GM21423 (cell line): Measurements from ENCODE around the gene RPL5.

Experiments used
- ATAC-seq: cut with Tn5 transposase; IDR thresholded peaks from one replicate; pipeline ENCODE4 v1.9.1; 2021; ENCODE audit warnings: mild to moderate bottlenecking, moderate library complexity; ENCODE audit not compliant: unreplicated experiment

Gene RPL5

DNA sequence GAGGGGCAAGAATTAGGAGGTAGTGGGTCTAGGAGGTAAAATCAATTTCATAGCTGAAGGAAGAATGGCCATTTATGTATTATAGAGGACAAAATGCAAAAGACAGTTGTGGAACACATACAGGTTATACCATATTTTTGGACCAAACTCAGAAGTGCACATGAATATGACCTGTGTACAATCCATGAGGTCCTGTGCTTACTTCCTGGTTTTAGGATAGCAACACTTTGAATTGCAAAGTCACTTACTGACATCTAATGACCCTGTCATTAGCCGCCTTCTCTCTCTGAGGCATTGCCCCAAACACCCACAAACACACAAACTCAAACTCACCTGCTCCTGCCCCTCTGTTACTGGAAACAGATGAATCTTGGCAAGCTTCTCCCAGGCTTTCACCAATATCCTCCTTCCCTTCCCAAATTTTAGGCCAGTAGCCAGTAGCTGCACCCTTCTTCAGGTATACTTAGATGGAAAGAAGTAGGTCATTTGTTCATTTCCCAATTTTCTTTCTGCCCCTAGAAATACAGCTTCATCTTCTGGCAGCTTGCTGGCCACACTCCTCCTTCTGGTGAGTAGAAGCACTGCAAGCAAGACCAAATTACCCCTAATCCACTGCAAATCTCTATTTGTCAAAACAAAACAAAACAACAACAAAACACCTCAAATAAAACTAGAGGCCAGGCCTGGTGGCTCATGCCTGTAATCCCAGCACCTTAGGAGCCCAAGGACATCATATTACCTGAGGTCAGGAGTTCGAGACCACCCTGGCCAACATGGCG lies 13.7 kb upstream of the RPL5 start:
- ATAC-seq: no peak

DNA sequence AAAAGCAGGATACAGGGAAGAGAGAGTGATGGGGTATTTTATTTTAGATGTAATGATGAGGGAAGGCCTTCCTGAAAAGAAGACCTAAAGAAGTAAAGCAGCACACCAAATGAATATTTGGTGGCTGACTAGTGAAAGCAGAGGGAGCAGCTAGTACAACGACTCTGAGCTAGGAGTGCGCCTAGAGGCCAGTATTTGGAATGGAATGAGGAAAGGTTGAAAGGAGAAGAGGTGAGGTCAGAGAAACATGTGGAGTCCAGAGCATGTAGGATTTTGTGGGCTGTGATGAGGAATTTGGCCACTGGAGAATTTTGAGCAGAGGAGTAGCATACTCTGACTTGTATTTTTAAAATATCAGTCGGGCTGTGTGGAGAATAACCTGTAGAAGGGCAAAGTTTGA lies 11.8 kb upstream of the RPL5 start:
- no peak for ATAC-seq

DNA sequence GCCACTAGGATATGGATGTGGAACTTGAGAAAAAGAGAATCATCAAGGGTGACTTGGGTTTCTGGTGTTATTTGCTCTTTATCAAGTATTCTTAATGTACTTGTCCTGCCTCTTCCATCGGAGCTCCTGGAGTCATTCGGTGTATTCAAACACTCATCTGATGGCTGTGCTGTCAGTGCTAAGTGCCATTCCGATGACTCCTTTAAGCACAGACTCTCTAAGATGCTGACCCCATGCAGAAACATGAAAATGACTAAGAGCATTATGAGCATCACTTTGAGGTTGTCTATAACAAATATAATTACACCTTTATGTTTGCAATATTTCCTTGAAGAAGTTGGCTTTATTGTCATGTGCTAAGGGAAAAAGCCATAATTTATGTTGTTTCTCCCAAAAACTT lies 11.3 kb upstream of the RPL5 start:
- no peak for ATAC-seq

DNA sequence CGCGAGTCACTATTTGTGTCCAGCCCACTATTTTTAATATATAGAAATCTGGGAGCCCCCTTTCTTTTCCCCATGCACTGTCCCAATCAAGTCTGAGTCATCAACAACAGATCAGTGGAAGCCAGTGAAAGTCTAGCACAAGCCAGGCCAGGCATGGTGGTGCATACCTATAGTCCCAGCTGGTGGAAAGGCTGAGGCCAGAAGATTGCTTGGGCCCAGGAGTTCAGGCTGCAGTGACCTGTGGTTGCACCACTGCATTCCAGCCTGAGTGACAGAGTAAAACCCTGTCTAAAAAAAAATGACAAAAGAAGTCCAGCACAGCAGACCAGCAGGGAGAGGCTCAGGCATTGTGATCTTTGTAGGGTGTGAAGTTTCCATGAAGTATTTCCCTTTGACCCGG lies 9.0 kb upstream of the RPL5 start:
- no peak for ATAC-seq

DNA sequence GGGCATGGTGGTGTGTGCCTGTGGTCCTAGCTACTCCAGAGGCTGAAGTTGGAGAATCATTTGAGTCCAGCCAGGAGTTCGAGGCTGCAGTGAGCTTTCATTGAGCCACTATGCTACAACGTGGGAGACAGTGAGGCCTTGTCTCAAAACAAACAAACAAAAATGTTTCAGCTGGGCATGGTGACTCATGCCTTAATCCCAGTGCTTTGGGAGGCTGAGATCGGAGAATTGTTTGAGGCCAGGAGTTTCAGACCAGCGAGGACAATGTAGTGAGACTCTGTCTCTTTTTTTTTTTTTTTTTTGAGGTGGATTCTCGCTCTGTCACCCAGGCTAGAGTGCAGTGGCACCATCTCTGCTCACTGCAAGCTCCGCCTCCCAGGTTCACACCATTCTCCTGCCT lies 5.0 kb upstream of the RPL5 start:
- no peak for ATAC-seq

DNA sequence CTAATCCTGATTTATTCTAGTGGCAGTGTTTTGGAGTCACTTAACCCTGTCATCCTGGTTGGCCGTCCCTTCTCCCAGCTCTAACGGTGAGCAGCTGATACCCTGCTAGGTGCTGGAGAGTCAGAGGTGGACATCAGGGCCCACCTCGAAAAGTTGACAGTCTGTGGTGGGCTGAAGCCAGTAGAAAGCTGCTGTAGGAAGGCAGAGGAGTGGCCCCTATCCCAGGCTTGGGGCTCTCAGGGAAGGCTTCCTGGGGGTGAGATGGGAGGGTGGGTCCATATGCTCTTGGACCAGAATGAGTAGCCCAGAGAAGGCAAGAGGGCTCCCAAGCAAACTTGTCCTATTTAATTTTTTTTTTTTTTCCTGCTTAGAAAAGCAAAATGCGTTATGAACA lies 475 bp upstream of the RPL5 start:
- no peak for ATAC-seq

DNA sequence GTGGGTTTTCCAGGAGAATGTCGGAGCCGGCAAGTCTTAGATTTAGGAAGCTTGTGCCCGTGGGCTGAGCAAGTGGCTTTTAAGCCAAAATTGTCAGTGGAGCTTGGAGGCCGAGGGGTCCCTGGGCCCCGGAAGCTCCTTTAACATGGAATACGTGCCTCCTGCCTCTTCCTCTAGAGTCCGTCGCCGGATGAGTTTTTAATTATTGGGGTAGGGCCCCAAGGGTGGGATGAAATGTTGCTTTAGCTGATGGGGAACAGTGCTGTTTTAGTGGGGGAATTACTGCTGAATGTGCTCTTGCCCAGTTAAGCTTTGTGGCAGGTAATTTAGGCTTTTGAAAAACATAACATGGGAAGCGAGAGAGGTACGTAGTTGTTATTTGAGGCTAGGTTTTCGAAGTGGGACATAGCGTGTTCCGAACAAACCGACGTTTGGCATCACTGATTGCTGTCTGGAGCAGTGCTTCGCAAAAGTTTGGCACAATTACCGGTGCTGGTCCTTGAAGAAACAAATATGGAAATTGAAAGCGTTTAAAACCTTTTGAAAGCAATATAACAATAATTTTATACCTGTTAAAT lies 786 bp downstream of the RPL5 start:
- ATAC-seq: no peak

DNA sequence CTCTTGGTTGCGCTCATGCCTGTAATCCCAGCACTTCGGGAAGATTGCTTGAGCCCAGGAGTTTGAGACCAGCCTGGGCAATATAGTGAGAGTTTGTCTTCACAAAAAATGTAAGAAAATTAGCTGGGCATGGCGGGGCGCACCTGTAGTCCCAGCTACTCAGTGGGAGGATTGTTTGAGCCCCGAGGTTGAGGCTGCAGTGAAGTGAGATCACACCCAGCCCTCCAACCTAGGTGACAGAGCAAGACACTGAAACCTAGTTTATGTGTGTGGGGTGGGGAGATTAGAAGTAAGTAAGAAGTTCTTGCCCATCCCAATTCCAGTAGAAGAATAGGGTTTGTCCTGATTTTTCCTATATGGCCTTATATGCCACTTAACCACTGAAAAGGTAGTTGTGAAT lies 2.0 kb downstream of the RPL5 start:
- ATAC-seq: no peak

DNA sequence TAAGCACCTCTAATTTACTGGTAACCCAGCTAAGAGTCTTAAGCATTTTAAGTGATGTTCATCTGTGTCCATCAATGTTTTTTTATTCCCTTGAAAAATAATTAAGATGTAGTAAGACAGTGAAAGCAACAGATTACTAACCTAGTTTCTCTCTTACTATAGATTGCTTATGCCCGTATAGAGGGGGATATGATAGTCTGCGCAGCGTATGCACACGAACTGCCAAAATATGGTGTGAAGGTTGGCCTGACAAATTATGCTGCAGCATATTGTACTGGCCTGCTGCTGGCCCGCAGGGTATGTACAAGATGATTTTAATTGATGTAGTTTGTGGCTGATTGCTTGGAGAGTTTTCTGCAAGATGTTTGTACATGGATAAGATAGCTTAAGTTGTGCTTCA lies 2.8 kb downstream of the RPL5 start:
- no peak for ATAC-seq

DNA sequence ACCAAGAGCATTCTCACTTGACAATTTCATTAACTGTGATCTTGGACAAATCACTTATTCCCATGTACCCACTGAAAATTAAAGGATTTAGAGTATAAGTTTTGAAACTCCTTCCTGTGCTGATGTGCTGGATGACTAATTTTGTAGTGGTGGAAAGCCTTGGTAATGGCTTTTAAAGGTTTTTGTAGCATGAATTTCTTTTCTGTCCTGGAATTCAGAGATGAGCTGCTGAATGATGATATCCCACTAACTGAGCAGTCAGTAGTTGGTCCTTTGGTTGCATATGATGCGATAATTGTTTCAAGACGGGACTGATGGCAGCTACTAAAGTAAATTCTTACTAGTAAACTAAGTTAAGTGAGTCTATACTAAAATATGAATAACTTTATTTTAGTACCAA lies 5.2 kb downstream of the RPL5 start:
- ATAC-seq: no peak

DNA sequence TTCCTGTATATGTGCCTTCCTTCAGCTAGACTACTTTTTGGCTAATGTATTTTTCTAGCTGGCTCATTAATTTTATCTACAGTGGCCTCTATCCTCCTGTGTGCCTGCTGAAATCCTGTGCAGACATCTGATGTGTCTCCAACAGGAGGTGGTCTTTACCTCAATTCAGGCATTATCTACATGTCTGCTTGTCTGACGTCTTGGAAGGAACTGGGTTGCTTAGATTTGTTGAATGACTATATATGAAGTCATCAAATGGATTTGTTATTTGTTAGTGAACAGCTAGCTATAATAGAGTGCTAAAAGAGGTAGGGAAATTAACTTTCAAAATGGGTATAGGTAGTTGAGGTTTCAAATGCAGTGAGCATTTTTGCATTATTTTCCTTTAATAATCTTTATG lies 6.7 kb downstream of the RPL5 start:
- no peak for ATAC-seq

DNA sequence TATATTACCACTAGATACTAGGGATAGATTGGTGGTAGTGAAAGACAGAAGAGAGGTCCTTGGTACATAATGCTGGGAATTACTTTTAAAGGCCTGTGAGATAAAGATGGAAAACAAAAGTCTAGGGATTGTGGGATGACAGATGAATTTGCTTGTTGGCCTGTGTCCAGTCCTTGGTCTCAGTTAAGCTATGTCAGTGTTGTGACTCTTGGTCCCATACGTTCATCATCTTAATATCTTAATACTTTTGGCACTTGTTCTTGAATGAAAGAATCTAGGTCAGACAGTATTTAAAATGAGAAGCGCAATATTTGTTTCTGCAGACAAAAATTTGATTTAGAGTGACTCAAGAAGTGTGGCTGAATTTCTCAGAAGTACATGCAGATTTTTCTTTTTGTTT lies 7.6 kb downstream of the RPL5 start:
- ATAC-seq: no peak

DNA sequence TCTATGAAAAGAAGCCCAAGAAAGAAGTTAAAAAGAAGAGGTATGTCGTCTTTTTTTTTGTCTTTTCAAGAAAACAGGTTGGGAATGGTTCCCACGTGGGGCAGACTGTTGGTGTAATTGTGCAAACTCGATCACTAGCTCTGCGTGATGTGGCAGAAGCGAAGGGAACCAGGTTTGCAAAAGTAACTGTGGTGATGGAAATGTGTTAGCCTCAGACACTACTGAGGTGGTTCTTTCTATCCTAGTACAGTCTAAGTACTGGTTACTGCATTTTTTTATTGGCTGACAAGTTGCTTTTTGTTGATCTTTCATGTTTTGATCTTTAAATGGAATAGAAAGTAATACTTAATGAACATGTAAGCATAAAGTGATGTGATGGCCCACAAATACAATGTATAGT lies 8.8 kb downstream of the RPL5 start:
- no peak for ATAC-seq

DNA sequence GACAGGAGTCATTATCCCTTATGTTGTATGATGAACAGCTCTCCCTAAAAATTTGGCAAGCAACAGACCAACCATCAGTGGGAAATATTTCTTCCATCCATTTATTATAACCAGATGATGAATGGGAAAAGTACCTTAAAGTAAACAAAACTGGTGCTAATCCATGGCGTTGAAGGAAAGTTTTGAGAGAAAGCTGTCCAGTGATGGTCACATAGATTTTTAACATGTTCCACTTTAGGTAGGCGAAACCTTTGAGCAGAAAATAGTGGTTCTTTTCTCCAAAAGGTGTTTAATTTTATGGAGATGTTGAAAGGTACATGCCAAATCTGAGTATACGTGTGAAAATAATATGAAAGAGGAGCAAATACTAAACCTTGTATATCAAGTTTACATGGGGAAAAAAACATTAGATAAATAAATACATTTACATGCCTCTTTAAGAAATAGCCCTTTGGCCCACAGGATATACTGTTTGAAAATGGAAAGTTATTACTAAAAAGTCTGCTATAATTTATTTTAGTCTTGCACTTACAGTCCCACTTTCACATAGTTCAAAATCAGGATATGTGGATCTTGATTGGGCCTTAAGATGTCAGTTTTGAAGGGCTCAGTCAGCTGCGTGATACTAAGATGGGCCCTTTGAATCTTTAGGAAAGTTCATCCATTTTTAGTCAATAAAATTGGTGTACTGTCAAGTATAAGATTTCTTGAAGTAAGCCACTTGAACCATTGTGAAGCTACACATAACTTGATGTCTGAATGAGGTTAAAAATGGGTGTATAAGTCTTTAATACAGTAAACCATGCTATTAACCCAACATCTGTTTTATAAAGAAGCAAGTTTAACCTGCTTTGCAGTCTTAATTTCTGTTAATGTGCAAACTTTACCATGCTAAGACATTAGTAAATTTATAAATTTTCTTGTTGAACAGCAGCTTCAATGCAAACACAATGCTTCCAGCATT lies 10.5 kb downstream of the RPL5 start:
- ATAC-seq: no peak

DNA sequence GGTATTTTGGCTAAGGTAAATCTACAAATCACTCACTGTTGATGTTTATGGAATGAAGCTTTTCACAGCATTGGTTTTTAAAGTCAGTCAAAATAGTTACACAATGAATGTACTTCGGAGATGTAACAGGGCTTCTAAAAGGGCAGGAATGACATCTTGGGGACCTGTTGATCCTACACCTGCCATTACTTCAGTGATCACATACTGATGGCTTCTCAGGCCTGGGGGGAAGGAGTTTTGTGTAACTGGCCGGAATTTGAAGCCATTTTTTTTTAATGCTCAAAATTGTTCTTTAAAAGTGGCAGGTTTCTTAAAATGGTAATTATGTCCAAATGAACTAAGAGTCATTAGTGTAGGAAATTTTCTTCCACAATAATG lies 11.2 kb downstream of the RPL5 start:
- no peak for ATAC-seq

DNA sequence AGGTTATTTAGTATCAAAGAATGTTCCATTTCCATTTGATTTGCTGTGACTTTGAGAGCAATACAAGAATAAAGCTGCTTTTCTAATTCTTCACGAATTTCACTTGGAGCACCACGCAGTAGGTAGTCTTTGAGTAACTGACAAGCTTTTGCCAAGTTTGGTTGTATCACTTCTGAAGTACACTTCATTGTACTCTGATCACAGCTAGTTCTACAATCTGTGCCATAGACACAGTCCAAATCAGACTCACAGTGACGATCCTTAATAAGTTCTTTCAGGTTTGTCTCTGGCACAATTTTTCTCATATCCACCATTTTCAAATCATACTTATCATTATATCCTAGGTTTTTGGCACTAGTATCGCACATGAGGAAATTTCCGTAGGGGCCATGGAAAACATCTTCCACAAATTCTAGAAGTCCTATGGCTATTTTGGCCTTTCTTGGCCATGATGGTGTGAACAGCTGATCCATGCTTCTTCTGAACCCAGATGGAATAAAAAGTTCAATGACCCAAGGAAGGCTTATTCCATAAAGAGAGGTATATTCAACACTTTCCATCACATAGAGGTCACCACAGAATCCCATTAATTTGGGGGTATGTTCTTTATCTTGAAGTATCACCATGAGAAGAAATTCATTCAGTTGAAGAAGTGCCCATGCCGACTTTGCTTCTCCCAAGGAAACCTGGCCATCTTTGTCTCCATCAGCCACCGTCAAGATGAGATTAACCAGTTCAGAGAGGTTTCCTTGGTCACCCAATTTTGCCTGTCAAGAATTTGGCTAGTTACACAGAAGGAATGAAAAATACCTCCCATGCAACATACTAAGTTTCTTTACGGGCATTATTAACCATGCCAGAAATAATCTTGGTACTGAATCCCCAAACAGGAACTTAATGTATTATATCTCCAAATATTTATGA lies 11.9 kb downstream of the RPL5 start:
- ATAC-seq: no peak

DNA sequence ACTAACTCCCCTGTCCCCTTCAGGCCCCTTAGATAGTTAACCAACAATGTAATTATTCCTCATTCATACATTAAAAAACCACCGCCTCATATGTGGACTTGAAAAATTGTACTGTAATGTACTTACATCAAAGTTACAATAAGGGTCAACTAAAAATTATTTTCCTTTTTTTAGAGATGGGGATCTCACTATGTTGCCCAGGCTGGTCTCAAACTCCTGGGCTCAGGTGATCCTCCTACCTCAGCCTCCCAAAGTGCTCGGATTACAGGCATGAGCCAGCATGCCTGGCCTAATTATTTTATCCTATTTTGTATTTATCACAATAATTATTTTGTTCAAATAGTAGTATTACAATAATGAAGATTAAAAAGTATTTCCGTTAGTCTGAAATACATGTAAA lies 12.6 kb downstream of the RPL5 start:
- no peak for ATAC-seq

DNA sequence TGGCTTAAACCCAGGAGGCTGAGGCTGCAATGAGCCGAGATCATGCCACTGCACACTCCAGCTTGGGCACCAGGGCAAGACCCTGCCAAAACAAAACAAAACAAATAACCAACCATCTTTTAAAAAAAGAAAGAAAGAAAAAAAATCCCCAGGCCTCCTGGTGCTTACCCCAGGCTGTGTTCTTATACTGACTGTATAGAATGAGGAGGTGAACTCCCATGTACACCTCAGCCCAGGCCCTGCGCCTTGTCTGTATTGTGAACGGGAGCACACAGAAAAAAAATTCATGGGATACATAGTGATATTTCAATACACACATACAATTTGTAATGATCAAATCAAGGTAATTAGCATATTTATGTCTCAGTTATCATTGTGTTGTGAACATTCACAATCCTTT lies 14.1 kb downstream of the RPL5 start:
- no peak for ATAC-seq

DNA sequence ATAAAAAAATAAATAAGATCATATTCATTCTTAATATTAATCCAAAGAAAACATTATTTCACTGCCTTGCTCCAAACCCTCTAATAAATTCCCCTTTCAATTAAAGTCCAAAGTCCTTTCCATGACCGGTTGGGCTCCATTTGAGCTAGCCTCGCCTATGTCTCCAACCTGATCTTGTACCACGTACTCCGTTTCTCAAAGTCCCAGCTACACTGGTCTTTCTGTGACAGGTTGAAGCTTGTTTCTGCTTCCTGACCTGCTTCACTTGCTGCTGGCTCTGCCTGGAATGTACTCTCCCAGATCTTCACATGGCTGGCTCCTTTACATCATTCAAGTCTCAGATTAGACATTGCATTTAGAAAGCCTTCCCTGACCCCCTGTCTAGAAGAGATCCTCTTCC lies 16.4 kb downstream of the RPL5 start:
- no peak for ATAC-seq

DNA sequence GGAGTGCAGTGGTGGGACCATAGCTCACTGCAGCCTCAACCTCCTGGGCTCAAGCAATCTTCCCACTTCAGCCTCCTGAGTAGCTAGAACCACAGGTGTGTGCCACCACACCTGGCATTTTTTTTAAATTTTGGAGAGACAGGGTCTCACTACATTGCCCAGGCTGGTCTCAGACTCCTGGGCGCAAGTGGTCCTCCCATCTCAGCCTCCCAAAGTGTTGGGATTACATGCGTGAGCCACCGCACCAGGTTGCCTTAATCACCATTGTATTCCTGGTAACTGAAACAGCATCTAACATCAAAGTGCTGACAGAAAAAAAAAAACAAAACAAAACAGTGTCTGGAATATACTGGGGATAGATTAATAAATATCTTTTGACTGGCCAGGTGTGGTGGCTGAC lies 18.2 kb downstream of the RPL5 start:
- no peak for ATAC-seq

DNA sequence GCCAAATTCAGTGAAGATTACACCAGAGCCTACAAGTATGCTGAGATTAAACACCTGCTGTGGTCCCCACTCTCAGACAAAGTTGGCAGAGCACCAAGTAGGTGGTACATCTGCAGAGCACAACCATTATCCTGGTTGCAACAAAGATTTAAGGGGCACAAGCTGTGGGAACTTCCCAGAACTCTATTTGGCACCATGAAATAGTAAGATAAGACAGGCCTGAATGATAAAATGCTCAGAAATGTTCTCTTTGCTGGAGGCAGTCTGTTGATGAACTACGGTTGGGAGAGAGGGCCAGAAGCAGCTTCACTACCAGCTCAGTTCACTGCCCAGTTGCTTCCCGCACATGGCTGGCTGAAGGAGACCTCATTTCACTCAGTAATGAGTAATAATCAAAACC lies 19.9 kb downstream of the RPL5 start:
- ATAC-seq: no peak
